Keratinocyte (primary cell): ENCODE data around the gene FHIT.

Experiments used
- EZH2 ChIP-seq: IDR thresholded peaks from one replicate; pipeline ENCODE4 v1.6.1; 2012; ENCODE audit warnings: inconsistent platforms, mild to moderate bottlenecking, low read length, moderate library complexity
- TF ChIP-seq, protein P1 (sequence below), 3 experiments: IDR thresholded peaks in 1 of 3; conservative IDR thresholded peaks in 1 of 3; optimal IDR thresholded peaks in 1 of 3; 2 replicates in 2 of 3; 3 replicates in 1 of 3; pipeline versions ENCODE3 to v1.5.1; 2011; ENCODE audit warnings: low read length in 3 of 3, mild to moderate bottlenecking in 3 of 3, moderate library complexity in 2 of 3, control low read depth in 1 of 3, inconsistent platforms in 1 of 3; ENCODE audit not compliant: insufficient read depth in 2 of 3; ENCODE audit errors: extremely low read depth in 1 of 3

- TF ChIP-seq, protein P1, sequence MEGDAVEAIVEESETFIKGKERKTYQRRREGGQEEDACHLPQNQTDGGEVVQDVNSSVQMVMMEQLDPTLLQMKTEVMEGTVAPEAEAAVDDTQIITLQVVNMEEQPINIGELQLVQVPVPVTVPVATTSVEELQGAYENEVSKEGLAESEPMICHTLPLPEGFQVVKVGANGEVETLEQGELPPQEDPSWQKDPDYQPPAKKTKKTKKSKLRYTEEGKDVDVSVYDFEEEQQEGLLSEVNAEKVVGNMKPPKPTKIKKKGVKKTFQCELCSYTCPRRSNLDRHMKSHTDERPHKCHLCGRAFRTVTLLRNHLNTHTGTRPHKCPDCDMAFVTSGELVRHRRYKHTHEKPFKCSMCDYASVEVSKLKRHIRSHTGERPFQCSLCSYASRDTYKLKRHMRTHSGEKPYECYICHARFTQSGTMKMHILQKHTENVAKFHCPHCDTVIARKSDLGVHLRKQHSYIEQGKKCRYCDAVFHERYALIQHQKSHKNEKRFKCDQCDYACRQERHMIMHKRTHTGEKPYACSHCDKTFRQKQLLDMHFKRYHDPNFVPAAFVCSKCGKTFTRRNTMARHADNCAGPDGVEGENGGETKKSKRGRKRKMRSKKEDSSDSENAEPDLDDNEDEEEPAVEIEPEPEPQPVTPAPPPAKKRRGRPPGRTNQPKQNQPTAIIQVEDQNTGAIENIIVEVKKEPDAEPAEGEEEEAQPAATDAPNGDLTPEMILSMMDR (optimal IDR thresholded peaks at IDR 0.05 in 1 of 3, IDR thresholded peaks at IDR 0.05 in 1 of 3, conservative IDR thresholded peaks at IDR 0.05 in 1 of 3; ENCODE audit: extremely low read depth in 1 of 3, insufficient read depth in 2 of 3, low read length in 3 of 3) = no peak
- no peak for TF ChIP-seq EZH2
These were observed 961.1 kb downstream of the FHIT start for GRCh38 chr3:60290122-60290492.
